HepG2 (cell line): ENCODE measurements around the gene SRSF3. TPM values are rescaled to one million over a fixed set of nuclear protein-coding genes. Genes with fewer than 3 reads are reported as not detected.

Experiments
- ATAC-seq: fragments of 200-7000 bp; cut with Tn5 transposase; 3 replicates; pipeline ENCODE4 v1.9.1; 2020; ENCODE audit warnings: mild to moderate bottlenecking, moderate library complexity
- BruUV-seq: library from RNA; stranded (reverse); fragments of 400-500 nt; replicated peaks from 2 replicates; lab custom pipeline; 2021; lab: Mats Ljungman, UMichigan
- CTCF ChIA-PET: fragments of 300-600 bp; formaldehyde crosslinking; extraction: SDS; loops from one replicate; lab custom pipeline; 2021; ENCODE audit warnings: low total read pairs, inconsistent platforms, low intra/inter-chr PET ratio; lab: Yijun Ruan, JAX
- POLR2A ChIA-PET: fragments of 350-600 bp; sonication (Branson Sonifier 250); formaldehyde crosslinking; loops from one replicate; lab custom pipeline; 2020; ENCODE audit warnings: antibody characterized with exemption, inconsistent platforms; lab: Yijun Ruan, JAX
- DNase-seq: peaks from one replicate; pipeline ENCODE4 v3.0.0-alpha.2; 2015; ENCODE audit warnings: low spot score
- FAIRE-seq: peaks from 3 replicates; lab custom pipeline; 2011; peaks lifted over from hg19 to GRCh38; lab: Jason Lieb, UNC
- H2AFZ ChIP-seq: one replicate; pipeline ENCODE4 v1.6.1; 2011; ENCODE audit warnings: low read length, inconsistent platforms
- H3K27ac ChIP-seq: fragments of 300-600 bp; 3 replicates; pipeline ENCODE4 v1.8.0; 2011; ENCODE audit warnings: mixed run types, mild to moderate bottlenecking, mixed read lengths, low read length, inconsistent platforms; ENCODE audit not compliant: insufficient read depth; ENCODE audit errors: extremely low read length
- H3K27me3 ChIP-seq, 2 experiments: fragments of 200-600 bp in 1 of 2; 2 replicates in 1 of 2; 3 replicates in 1 of 2; pipeline versions ENCODE4 v1.6.0 to v1.8.0; 2011; ENCODE audit warnings: low read length in 2 of 2, mild to moderate bottlenecking in 2 of 2, moderate library complexity in 2 of 2, inconsistent platforms in 1 of 2; ENCODE audit not compliant: insufficient read depth in 2 of 2, control insufficient read depth in 1 of 2
- H3K36me3 ChIP-seq, 2 experiments: fragments of 200-600 bp in 1 of 2; replicated peaks in 1 of 2; 2 replicates in 1 of 2; 3 replicates in 1 of 2; pipeline versions ENCODE4 v1.5.1 to v1.8.0; 2011; ENCODE audit warnings: low read length in 2 of 2, inconsistent platforms in 1 of 2; ENCODE audit not compliant: insufficient read depth in 2 of 2, control insufficient read depth in 1 of 2
- H3K4me1 ChIP-seq: 2 replicates; pipeline ENCODE4 v1.5.1; 2012; ENCODE audit warnings: low read length, inconsistent platforms; ENCODE audit not compliant: insufficient read depth
- H3K4me2 ChIP-seq: 2 replicates; pipeline ENCODE4 v1.6.0; 2011; ENCODE audit warnings: low read depth, low read length, inconsistent platforms
- H3K4me3 ChIP-seq, 3 experiments: fragments of 200-600 bp in 1 of 3; sonication (generic), shearing (Covaris generic) in 1 of 3; replicated peaks in 1 of 3; 2 replicates each; pipeline ENCODE4 v1.5.1; 2011 to 2016; ENCODE audit warnings: low read length in 3 of 3, inconsistent platforms in 2 of 3, low read depth in 2 of 3, mild to moderate bottlenecking in 2 of 3, control low read depth in 1 of 3, mixed read lengths in 1 of 3; ENCODE audit not compliant: insufficient read depth in 1 of 3
- H3K79me2 ChIP-seq: one replicate; pipeline ENCODE4 v1.6.1; 2011; ENCODE audit warnings: low read length, inconsistent platforms; ENCODE audit not compliant: insufficient read depth
- H3K9ac ChIP-seq: 2 replicates; pipeline ENCODE4 v1.6.0; 2011; ENCODE audit warnings: mild to moderate bottlenecking, low read depth, low read length, inconsistent platforms; ENCODE audit not compliant: insufficient read depth
- H3K9me3 ChIP-seq: 2 replicates; pipeline ENCODE4 v1.5.1; 2012; ENCODE audit warnings: mild to moderate bottlenecking, low read length
- H4K20me1 ChIP-seq: 2 replicates; pipeline ENCODE4 v1.6.0; 2011; ENCODE audit warnings: inconsistent platforms, mild to moderate bottlenecking, low read length, moderate library complexity; ENCODE audit not compliant: insufficient read depth
- RBAK ChIP-seq: sonication (generic); formaldehyde crosslinking; IDR thresholded peaks from 2 replicates; pipeline ENCODE4 v1.5.1; 2020; ENCODE audit warnings: mild to moderate bottlenecking, missing genetic modification reagents
- SETDB1 ChIP-seq: sonication (generic); formaldehyde crosslinking; IDR thresholded peaks from 2 replicates; pipeline ENCODE4 v1.5.1; 2020; ENCODE audit warnings: missing genetic modification reagents, mild to moderate bottlenecking, borderline replicate concordance
- TEAD3 ChIP-seq: optimal IDR thresholded peaks from 2 replicates; pipeline ENCODE3; 2016; ENCODE audit warnings: borderline replicate concordance
- ZFAT ChIP-seq: sonication (generic); formaldehyde crosslinking; conservative IDR thresholded peaks from 2 replicates; pipeline ENCODE4 v1.8.1; 2023; ENCODE audit warnings: missing genetic modification reagents, inconsistent platforms
- ZNF235 ChIP-seq: sonication (generic); formaldehyde crosslinking; IDR thresholded peaks from 2 replicates; pipeline ENCODE4 v1.8.1; 2023; ENCODE audit warnings: mild to moderate bottlenecking, missing genetic modification reagents, borderline replicate concordance
- ZNF280D ChIP-seq: sonication (generic); formaldehyde crosslinking; IDR thresholded peaks from 2 replicates; pipeline ENCODE4 v1.5.1; 2020; ENCODE audit warnings: mild to moderate bottlenecking, missing genetic modification reagents
- ZNF558 ChIP-seq: sonication (generic); formaldehyde crosslinking; IDR thresholded peaks from 2 replicates; pipeline ENCODE4 v1.9.0; 2022; ENCODE audit warnings: mild to moderate bottlenecking, missing genetic modification reagents, borderline replicate concordance
- ZSCAN12 ChIP-seq: sonication (generic); formaldehyde crosslinking; IDR thresholded peaks from 2 replicates; pipeline ENCODE4 v1.9.0; 2021; ENCODE audit warnings: mild to moderate bottlenecking, missing genetic modification reagents
- WGBS: methylation state at CpG from one replicate; pipeline ENCODE4 v1.1.6; 2017; ENCODE audit warnings: low lambda C conversion rate; 5-methylcytosine and 5-hydroxymethylcytosine counted together
- in situ Hi-C: cut with HindIII; loops from 2 replicates; pipeline ENCODE4 v1.10.0; 2017; ENCODE audit warnings: low pct_unique_long_range_greater_than_20kb; ENCODE audit not compliant: extremely low pct_ligation_motif_present
- intact Hi-C: fragments of 100-400 bp; cut with micrococcal nuclease; formaldehyde crosslinking; loops from one replicate; pipeline ENCODE4 v1.10.0; 2022; ENCODE audit not compliant: unreplicated experiment
- polyA plus RNA-seq, 8 experiments: library from polyadenylated mRNA; depleted of rRNA in 3 of 8; stranded (reverse) in 7 of 8; unstranded in 1 of 8; fragments of >200 nt; fragmentation: Illumina TruSeq in 4 of 8; extraction: Trizol in 4 of 8; gene quantifications; 2 replicates each; pipeline versions ENCODE4 v1.2.1 to v1.2.3, GENCODE V29; 2011 to 2016; ENCODE audit warnings: low read depth in 4 of 8, missing spikeins in 1 of 8, mixed read lengths in 1 of 8; ENCODE audit not compliant: insufficient read depth in 1 of 8
- total RNA-seq, 5 experiments: library from RNA; depleted of rRNA; stranded (reverse); fragments of >200 nt; fragmentation: Illumina TruSeq; extraction: Trizol; gene quantifications; 2 replicates each; pipeline ENCODE4 v1.2.3, GENCODE V29; 2016; ENCODE audit warnings: low read depth in 1 of 5
- TF ChIP-seq, protein P1 (sequence below): sonication (generic); formaldehyde crosslinking; IDR thresholded peaks from 2 replicates; pipeline ENCODE4 v1.5.1; 2020; ENCODE audit warnings: mild to moderate bottlenecking, missing genetic modification reagents, moderate library complexity
- TF ChIP-seq, protein P2 (sequence below): sonication (generic); formaldehyde crosslinking; IDR thresholded peaks from 2 replicates; pipeline ENCODE4 v1.4.0; 2020; ENCODE audit warnings: mild to moderate bottlenecking, missing genetic modification reagents

The SRSF3 gene
- total and polyA plus RNA-seq, 2 of the 13 experiments (the other 11 are each of a cell fraction or from before 2014, with no cell fraction given), result 206 to 684 TPM

GRCh38 chr6:36642913-36643817, 49.0 kb downstream of the SRSF3 start (continued):
- TF ChIP-seq, protein P1, sequence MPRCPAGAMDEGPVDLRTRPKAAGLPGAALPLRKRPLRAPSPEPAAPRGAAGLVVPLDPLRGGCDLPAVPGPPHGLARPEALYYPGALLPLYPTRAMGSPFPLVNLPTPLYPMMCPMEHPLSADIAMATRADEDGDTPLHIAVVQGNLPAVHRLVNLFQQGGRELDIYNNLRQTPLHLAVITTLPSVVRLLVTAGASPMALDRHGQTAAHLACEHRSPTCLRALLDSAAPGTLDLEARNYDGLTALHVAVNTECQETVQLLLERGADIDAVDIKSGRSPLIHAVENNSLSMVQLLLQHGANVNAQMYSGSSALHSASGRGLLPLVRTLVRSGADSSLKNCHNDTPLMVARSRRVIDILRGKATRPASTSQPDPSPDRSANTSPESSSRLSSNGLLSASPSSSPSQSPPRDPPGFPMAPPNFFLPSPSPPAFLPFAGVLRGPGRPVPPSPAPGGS, result no peak

GRCh38 chr6:36643977-36644376, 49.8 kb downstream of the SRSF3 start:
- CTCF ChIA-PET, result no interaction called here

More at GRCh38 chr6:36643977-36644376, 49.8 kb downstream of the SRSF3 start:
- Histone ChIP-seq H3K27me3 (0 out of 5 replicates have a peak, but pooled peaks cover 0 to 6% of the 10 kb centered on the region in 2 experiments), H3K4me1 (peaks cover 49% of the 10 kb centered on the region), H3K4me2 (peak overlapping the region; percentile 93), H3K4me3 (peak overlapping the region in 1 of 3 experiments; percentile 39; a peak in 1 of 6 replicates), H3K9me3 (no peaks in the 10 kb centered on the region), H3K79me2 (no peaks in the 10 kb centered on the region), H4K20me1 (no peaks in the 10 kb centered on the region), H3K27ac (no peak overlapping the region), H3K9ac (no peak overlapping the region), H3K36me3 (no peaks in the 10 kb centered on the region), H2AFZ (no peak overlapping the region)
- DNase-seq, result no peak
- WGBS, result 18% methylated on average over 4 of the region's 4 CpGs
- intact Hi-C loops (loop anchor here (1.0 to 2.0 kb wide), 2 partner anchors 33 to 50 kb away; partner anchors contain the start of gene SRSF3), in situ Hi-C loops (no loop called here)
- BruUV-seq, result no TSS peak
- POLR2A ChIA-PET, result interaction anchor here (0.9 to 5.5 kb wide), 7 partner anchors 16 to 42 kb away, joined by 4 to 109 read pairs (median 9); partner anchors contain the start of gene CDKN1A
- no peak for TF ChIP-seq ZNF235 (CRISPR knock-in tag)
- peak; percentile 51 for TF ChIP-seq TEAD3 (CRISPR knock-in tag)
- TF ChIP-seq, protein P2, sequence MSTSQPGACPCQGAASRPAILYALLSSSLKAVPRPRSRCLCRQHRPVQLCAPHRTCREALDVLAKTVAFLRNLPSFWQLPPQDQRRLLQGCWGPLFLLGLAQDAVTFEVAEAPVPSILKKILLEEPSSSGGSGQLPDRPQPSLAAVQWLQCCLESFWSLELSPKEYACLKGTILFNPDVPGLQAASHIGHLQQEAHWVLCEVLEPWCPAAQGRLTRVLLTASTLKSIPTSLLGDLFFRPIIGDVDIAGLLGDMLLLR (CRISPR knock-in tag), result no peak
- no peak for TF ChIP-seq ZSCAN12 (CRISPR knock-in tag)
- no peak for TF ChIP-seq ZFAT (CRISPR knock-in tag)
- TF ChIP-seq ZNF558 (CRISPR knock-in tag), result no peak
- no peak for TF ChIP-seq SETDB1 (CRISPR knock-in tag)
- TF ChIP-seq ZNF280D (CRISPR knock-in tag), result no peak
- TF ChIP-seq RBAK (CRISPR knock-in tag), result peak; percentile 92; the same call in 1 of the 2 replicates
- FAIRE-seq, result peak; percentile 8
- ATAC-seq, result peak; percentile 22
